Measurements from ENCODE around the gene NGRN.

DNA sequence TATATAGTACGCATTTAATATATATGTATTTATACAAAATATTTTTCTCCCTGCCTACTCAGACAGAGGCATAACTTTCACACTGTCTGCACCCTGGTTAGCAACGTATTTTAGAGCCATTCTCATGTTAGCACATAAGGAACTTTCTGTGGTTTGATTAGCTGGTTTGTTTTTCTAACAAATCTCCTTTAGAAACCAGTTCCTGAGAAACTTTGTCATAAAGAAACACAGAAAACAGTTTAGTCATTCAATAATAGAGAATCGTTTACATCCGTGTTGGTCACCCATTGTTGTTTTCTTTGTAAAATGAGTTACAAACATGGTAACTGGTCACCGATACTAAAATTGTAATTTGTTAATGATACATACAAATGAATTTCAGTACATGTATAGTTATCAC, 5.9 kb upstream of the NGRN start:
- TF ChIP-seq, protein P1, sequence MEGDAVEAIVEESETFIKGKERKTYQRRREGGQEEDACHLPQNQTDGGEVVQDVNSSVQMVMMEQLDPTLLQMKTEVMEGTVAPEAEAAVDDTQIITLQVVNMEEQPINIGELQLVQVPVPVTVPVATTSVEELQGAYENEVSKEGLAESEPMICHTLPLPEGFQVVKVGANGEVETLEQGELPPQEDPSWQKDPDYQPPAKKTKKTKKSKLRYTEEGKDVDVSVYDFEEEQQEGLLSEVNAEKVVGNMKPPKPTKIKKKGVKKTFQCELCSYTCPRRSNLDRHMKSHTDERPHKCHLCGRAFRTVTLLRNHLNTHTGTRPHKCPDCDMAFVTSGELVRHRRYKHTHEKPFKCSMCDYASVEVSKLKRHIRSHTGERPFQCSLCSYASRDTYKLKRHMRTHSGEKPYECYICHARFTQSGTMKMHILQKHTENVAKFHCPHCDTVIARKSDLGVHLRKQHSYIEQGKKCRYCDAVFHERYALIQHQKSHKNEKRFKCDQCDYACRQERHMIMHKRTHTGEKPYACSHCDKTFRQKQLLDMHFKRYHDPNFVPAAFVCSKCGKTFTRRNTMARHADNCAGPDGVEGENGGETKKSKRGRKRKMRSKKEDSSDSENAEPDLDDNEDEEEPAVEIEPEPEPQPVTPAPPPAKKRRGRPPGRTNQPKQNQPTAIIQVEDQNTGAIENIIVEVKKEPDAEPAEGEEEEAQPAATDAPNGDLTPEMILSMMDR (IDR thresholded peaks at IDR 0.05): no peak
- TF ChIP-seq EZH2 (IDR thresholded peaks at IDR 0.05; ENCODE audit: borderline replicate concordance, insufficient read depth, low read depth, low read length, poor library complexity, severe bottlenecking): no peak
